Lower lobe of right lung (tissue), 2 donors: Measurements from ENCODE around the gene CCDC117. TPM values are rescaled to one million over a fixed set of nuclear protein-coding genes. Genes with fewer than 3 reads are reported as not detected.
"Not testable (repeated sequence)": the region's sequence is repeated elsewhere in the genome, so short reads cannot be mapped to it uniquely, and the experiment has no call there.

ENCODE experiments used
- ATAC-seq, 2 donors: fragments of 200-7000 bp; cut with Tn5 transposase; one replicate each; pipeline ENCODE4 v1.9.1; 2020 to 2022; ENCODE audit warnings: mild to moderate bottlenecking in 2 of 2, moderate library complexity in 2 of 2
- DNase-seq: peaks from one replicate; pipeline ENCODE4 v3.0.0-alpha.2; 2020
- H3K27ac ChIP-seq: fragments of 200-600 bp; one replicate; pipeline ENCODE4 v1.8.0; 2022
- H3K27me3 ChIP-seq: fragments of 200-600 bp; one replicate; pipeline ENCODE4 v1.8.0; 2022; ENCODE audit warnings: low read depth
- H3K36me3 ChIP-seq: fragments of 200-600 bp; one replicate; pipeline ENCODE4 v1.8.0; 2022; ENCODE audit warnings: mild to moderate bottlenecking
- H3K4me1 ChIP-seq: fragments of 200-600 bp; one replicate; pipeline ENCODE4 v1.8.0; 2022
- H3K4me3 ChIP-seq: fragments of 200-600 bp; one replicate; pipeline ENCODE4 v1.8.0; 2022; ENCODE audit warnings: mild to moderate bottlenecking
- H3K9me3 ChIP-seq: fragments of 200-600 bp; one replicate; pipeline ENCODE4 v1.8.0; 2022
- CTCF ChIP-seq: fragments of 200-600 bp; IDR thresholded peaks from one replicate; pipeline ENCODE4 v1.8.0; 2022; ENCODE audit warnings: antibody characterized with exemption, mild to moderate bottlenecking
- intact Hi-C: fragments of 100-400 bp; cut with DNase I; formaldehyde crosslinking; loops from one replicate; pipeline ENCODE4 v1.11.0; 2022
- total RNA-seq: library from RNA; stranded (reverse); fragmentation: NEBNext Ultra II Directional; extraction: Animal tissue kit (Norgen Biotek cat#: 25700); gene quantifications from one replicate; pipeline ENCODE4 v1.2.1, GENCODE V29; 2021
- donor health status: DM: no; HTN: yes; CAD: no; lungs with severe emphysema.

Gene CCDC117
- total RNA-seq, 1 donor from 2014 or later, result 21.4 TPM

GRCh38 chr22:28817919-28818859 is 45.7 kb downstream of the CCDC117 start:
- no peak for TF ChIP-seq CTCF
- DNase-seq (peak; percentile 78), ATAC-seq (peak; percentile 87 to 89)
- H3K36me3 ChIP-seq, result no peaks in the 10 kb centered on the region
- intact Hi-C loops, result no loop called here
- no peaks in the 10 kb centered on the region for H3K27me3 ChIP-seq
- H3K4me3 ChIP-seq, result no peak overlapping the region
- H3K4me1 ChIP-seq, result peaks cover 56% of the 10 kb centered on the region
- no peaks in the 10 kb centered on the region for H3K9me3 ChIP-seq
- peak overlapping the region; percentile 76 for H3K27ac ChIP-seq

GRCh38 chr22:28819253-28820096 is 47.0 kb downstream of the CCDC117 start:
- no peak overlapping the region for H3K4me3 ChIP-seq
- DNase-seq (peak; percentile 60), ATAC-seq (peak; percentile 62 to 66)
- no peaks in the 10 kb centered on the region for H3K36me3 ChIP-seq
- H3K9me3 ChIP-seq, result no peaks in the 10 kb centered on the region
- TF ChIP-seq CTCF, result no peak
- H3K27ac ChIP-seq, result peak overlapping the region; percentile 76
- intact Hi-C loops, result no loop called here
- H3K27me3 ChIP-seq, result no peaks in the 10 kb centered on the region
- H3K4me1 ChIP-seq, result peaks cover 43% of the 10 kb centered on the region

GRCh38 chr22:28820885-28821284 is 48.4 kb downstream of the CCDC117 start:
- intact Hi-C loops, result no loop called here
- no peak overlapping the region for H3K4me3 ChIP-seq
- H3K27ac ChIP-seq, result no peak overlapping the region
- TF ChIP-seq CTCF, result no peak
- peaks cover 29% of the 10 kb centered on the region for H3K4me1 ChIP-seq
- no peak for ATAC-seq
- H3K36me3 ChIP-seq, result no peaks in the 10 kb centered on the region
- H3K9me3 ChIP-seq, result no peaks in the 10 kb centered on the region
- DNase-seq, result no peak
- no peaks in the 10 kb centered on the region for H3K27me3 ChIP-seq

- H3K4me3 ChIP-seq, result no peak overlapping the region
- no peak for ATAC-seq
- no peak overlapping the region for H3K27ac ChIP-seq
- no peaks in the 10 kb centered on the region for H3K27me3 ChIP-seq
- no peak for DNase-seq
- intact Hi-C loops, result no loop called here
- peaks cover 29% of the 10 kb centered on the region for H3K4me1 ChIP-seq
- no peaks in the 10 kb centered on the region for H3K36me3 ChIP-seq
- no peak for TF ChIP-seq CTCF
- no peaks in the 10 kb centered on the region for H3K9me3 ChIP-seq
Measured at GRCh38 chr22:28821452-28821851, 49.0 kb downstream of the CCDC117 start.

GRCh38 chr22:28822930-28823551 is 50.5 kb downstream of the CCDC117 start:
- Histone ChIP-seq H3K27ac (no peak overlapping the region), H3K4me3 (no peak overlapping the region), H3K9me3 (no peaks in the 10 kb centered on the region), H3K4me1 (peaks cover 23% of the 10 kb centered on the region), H3K36me3 (no peaks in the 10 kb centered on the region), H3K27me3 (no peaks in the 10 kb centered on the region)
- ATAC-seq, result peak; percentile 14 to 37
- intact Hi-C loops, result no loop called here
- no peak for TF ChIP-seq CTCF
- DNase-seq, result no peak

- H3K9me3 ChIP-seq, DNase-seq, intact Hi-C loops, H3K27ac ChIP-seq, H3K27me3 ChIP-seq, H3K36me3 ChIP-seq, H3K4me3 ChIP-seq, ATAC-seq: not testable (repeated sequence)
- H3K4me1 ChIP-seq, result peaks cover 16% of the 10 kb centered on the region
Measured at GRCh38 chr22:28824455-28824854, 52.0 kb downstream of the CCDC117 start.

- DNase-seq, H3K27ac ChIP-seq, intact Hi-C loops, ATAC-seq, H3K27me3 ChIP-seq, H3K9me3 ChIP-seq, H3K4me3 ChIP-seq, H3K36me3 ChIP-seq: not testable (repeated sequence)
- H3K4me1 ChIP-seq, result peaks cover 14% of the 10 kb centered on the region
Measured at GRCh38 chr22:28826430-28826829, 53.9 kb downstream of the CCDC117 start.
